Activated naive CD4-positive, alpha-beta T cell (primary cell): ENCODE data around the gene RND2.

Experiments
- DNase-seq, 4 experiments: peaks; one replicate each; lab custom pipeline; 2025; lab: John Stamatoyannopoulos, UW

Gene RND2

DNA sequence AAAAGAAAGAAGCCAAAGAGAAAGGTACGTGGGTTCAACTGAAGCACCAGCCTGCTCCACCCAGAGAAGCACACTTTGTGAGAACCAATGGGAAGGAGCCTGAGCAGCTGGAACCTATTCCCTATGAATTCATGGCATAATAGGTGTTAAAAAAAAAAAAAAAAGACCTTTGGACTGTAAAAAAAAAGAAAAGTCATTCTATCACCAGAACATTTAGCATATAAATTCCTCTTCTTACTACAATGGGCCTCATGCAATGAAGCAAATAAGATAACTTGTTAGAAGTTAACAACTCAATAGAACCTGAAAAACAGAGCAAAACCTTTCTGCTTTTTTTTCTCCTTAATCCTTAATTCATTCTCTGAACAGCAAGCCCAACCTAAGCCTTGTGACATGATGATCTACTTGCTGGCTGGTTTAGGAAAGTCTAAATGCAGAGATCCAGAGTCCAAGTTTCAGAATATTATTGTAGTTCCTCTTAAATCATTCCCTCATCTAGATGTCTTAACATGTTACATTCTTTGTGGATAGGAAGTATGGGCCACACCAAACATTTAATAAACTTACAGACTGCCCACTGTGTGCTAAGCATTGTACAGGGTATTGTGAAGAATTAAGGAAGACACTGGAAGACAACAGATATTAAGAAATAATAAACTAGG, 54.7 kb downstream of the RND2 start:
- no peak for DNase-seq
